ENCODE results near the gene UGT1A6.
"Not testable (repeated sequence)": the region's sequence is repeated elsewhere in the genome, so short reads cannot be mapped to it uniquely, and the experiment has no call there.

UGT1A6 gene

DNA sequence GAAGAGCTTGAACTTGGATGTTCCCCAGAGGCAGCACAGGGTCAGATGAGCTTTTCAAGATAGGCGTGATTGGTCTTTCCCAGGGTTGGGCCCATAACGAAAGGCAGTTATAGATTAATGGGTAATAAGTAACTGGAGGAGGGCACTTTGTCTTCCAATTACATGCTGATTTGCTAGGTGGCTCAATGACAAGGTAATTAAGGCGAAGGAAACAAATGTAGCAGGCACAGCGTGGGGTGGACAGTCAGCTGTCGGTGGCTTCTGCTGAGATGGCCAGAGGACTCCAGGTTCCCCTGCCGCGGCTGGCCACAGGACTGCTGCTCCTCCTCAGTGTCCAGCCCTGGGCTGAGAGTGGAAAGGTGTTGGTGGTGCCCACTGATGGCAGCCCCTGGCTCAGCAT, 25.9 kb downstream of the UGT1A6 start, which contains the start of gene UGT1A4:
Gene UGT1A4, plus strand, starts transcription at position 185 of the 400 bp plus-strand sequence. Its CDS starts 85 bp downstream, at position 270.
- no peaks in the 10 kb centered on the region for H3K27me3 ChIP-seq (ENCODE audit: insufficient read depth, poor library complexity, severe bottlenecking)
- DNase-seq (ENCODE audit: low read depth in 1 of 2, low spot score in 1 of 2) = no peak
- no peak within 1 kb of the TSS for H3K27ac ChIP-seq (replicated peaks)
- no peak within 1 kb of the TSS for H3K4me3 ChIP-seq (replicated peaks; ENCODE audit: insufficient read depth, low read length)
- TF ChIP-seq, protein P1, sequence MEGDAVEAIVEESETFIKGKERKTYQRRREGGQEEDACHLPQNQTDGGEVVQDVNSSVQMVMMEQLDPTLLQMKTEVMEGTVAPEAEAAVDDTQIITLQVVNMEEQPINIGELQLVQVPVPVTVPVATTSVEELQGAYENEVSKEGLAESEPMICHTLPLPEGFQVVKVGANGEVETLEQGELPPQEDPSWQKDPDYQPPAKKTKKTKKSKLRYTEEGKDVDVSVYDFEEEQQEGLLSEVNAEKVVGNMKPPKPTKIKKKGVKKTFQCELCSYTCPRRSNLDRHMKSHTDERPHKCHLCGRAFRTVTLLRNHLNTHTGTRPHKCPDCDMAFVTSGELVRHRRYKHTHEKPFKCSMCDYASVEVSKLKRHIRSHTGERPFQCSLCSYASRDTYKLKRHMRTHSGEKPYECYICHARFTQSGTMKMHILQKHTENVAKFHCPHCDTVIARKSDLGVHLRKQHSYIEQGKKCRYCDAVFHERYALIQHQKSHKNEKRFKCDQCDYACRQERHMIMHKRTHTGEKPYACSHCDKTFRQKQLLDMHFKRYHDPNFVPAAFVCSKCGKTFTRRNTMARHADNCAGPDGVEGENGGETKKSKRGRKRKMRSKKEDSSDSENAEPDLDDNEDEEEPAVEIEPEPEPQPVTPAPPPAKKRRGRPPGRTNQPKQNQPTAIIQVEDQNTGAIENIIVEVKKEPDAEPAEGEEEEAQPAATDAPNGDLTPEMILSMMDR (IDR thresholded peaks at IDR 0.05; ENCODE audit: insufficient read depth, low read length) = no peak
- TF ChIP-seq GABPA (IDR thresholded peaks at IDR 0.05; ENCODE audit: low read depth) = no peak
- TF ChIP-seq SPI1 (IDR thresholded peaks at IDR 0.05; ENCODE audit: borderline replicate concordance, low read depth) = no peak
- no peak for TF ChIP-seq POLR2AphosphoS5 (IDR thresholded peaks at IDR 0.05; ENCODE audit: low read depth)
- TF ChIP-seq, protein P2, sequence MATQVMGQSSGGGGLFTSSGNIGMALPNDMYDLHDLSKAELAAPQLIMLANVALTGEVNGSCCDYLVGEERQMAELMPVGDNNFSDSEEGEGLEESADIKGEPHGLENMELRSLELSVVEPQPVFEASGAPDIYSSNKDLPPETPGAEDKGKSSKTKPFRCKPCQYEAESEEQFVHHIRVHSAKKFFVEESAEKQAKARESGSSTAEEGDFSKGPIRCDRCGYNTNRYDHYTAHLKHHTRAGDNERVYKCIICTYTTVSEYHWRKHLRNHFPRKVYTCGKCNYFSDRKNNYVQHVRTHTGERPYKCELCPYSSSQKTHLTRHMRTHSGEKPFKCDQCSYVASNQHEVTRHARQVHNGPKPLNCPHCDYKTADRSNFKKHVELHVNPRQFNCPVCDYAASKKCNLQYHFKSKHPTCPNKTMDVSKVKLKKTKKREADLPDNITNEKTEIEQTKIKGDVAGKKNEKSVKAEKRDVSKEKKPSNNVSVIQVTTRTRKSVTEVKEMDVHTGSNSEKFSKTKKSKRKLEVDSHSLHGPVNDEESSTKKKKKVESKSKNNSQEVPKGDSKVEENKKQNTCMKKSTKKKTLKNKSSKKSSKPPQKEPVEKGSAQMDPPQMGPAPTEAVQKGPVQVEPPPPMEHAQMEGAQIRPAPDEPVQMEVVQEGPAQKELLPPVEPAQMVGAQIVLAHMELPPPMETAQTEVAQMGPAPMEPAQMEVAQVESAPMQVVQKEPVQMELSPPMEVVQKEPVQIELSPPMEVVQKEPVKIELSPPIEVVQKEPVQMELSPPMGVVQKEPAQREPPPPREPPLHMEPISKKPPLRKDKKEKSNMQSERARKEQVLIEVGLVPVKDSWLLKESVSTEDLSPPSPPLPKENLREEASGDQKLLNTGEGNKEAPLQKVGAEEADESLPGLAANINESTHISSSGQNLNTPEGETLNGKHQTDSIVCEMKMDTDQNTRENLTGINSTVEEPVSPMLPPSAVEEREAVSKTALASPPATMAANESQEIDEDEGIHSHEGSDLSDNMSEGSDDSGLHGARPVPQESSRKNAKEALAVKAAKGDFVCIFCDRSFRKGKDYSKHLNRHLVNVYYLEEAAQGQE (IDR thresholded peaks at IDR 0.05; ENCODE audit: insufficient replicate concordance, low read depth) = no peak

DNA sequence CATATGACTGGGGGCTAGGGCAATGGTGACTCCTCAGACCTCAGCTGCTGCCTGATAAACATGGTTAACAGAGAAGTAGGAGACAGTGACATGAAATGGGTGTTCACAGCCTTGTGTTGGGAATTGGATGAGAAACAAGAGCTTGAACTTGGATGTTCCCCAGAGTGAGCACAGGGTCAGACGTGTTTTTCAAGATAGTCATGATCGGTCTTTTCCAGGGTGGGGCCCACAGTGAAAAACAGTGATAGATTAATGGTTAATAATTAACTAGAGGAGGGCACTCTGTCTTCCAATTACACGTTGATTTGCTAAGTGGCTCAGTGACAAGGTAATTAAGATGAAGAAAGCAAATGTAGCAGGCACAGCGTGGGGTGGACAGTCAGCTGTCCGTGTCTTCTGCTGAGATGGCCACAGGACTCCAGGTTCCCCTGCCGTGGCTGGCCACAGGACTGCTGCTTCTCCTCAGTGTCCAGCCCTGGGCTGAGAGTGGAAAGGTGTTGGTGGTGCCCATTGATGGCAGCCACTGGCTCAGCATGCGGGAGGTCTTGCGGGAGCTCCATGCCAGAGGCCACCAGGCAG, 36.1 kb downstream of the UGT1A6 start, which contains the start of gene UGT1A3:
Gene UGT1A3, plus strand, starts transcription at position 320 of the 579 bp plus-strand sequence. Its CDS starts 85 bp downstream, at position 405.
- no peak within 1 kb of the TSS for H3K27ac ChIP-seq (replicated peaks)
- DNase-seq (ENCODE audit: low read depth in 1 of 2, low spot score in 1 of 2) = no peak
- H3K4me3 ChIP-seq (replicated peaks; ENCODE audit: insufficient read depth, low read length) = no peak within 1 kb of the TSS
- no peaks in the 10 kb centered on the region for H3K27me3 ChIP-seq (ENCODE audit: insufficient read depth, poor library complexity, severe bottlenecking)
- TF ChIP-seq, protein P1 (IDR thresholded peaks at IDR 0.05; ENCODE audit: insufficient read depth, low read length) = no peak
- TF ChIP-seq GABPA (IDR thresholded peaks at IDR 0.05; ENCODE audit: low read depth) (no peak), POLR2AphosphoS5 (IDR thresholded peaks at IDR 0.05; ENCODE audit: low read depth) (no peak), SPI1 (IDR thresholded peaks at IDR 0.05; ENCODE audit: borderline replicate concordance, low read depth) (no peak)
- TF ChIP-seq, protein P2 (IDR thresholded peaks at IDR 0.05; ENCODE audit: insufficient replicate concordance, low read depth) = no peak

DNA sequence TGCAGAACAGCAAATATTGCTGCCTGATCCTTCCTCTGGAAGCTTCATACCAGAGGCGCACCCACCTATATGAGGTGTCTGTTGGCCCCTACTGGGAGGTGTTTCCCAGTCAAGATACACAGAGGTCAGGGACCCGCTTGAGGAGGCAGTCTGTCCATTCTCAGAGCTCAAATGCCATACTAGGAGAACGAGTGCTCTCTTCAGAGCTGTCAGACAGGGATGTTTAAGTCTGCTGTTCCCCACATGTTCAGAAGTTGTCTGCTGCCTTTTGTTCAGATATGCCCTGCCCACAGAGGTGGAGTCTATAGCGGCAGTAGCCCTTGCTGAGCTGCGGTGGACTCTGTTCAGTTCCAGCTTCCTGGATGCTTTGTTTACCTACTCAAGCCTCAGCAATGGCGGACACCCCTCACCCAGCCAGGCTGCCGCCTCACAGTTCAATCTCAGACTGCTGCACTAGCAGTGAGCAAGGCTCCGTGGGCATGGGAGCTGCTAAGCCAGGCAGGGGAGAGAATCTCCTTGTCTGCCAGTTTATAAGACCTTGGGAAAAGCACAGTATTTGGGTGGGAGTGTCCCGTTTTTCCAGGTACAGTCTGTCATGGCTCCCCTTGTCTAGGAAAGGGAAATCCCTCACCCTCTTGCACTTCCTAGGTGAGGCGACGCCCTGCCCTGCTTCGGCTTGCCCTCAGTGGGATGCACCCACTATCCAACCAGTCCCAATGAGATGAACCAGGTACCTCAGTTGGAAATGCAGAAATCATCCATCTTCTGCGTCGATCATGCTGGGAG, 44.4 kb downstream of the UGT1A6 start:
- H3K27ac ChIP-seq (replicated peaks); DNase-seq (ENCODE audit: low read depth in 1 of 2, low spot score in 1 of 2); H3K27me3 ChIP-seq (ENCODE audit: insufficient read depth, poor library complexity, severe bottlenecking); H3K4me3 ChIP-seq (replicated peaks; ENCODE audit: insufficient read depth, low read length): not testable (repeated sequence)

DNA sequence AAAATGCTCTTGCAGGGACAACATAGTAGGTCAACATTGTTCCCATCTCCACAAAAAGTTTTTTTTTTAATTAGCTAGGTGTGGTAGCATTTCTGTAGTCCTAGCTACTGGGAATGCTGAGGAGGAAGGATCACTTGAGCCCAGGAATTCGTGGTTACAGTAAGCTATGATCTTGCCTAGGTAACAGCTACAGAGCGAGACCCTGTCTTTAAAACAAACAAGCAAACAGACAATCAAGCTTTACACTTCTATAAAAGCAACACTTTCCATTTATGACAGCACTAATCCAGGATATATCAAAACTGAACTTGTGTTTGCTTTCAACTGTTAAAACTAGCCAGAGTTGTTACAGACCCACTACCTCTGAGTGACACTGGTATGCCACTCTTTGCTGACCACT, 48.2 kb downstream of the UGT1A6 start:
- DNase-seq (ENCODE audit: low read depth in 1 of 2, low spot score in 1 of 2) = no peak

More for the DNA sequence above, 48.2 kb downstream of the UGT1A6 start:
- Histone ChIP-seq H3K27ac (replicated peaks) (no peak overlapping the region), H3K27me3 (ENCODE audit: insufficient read depth, poor library complexity, severe bottlenecking) (peaks cover 2% of the 10 kb centered on the region), H3K4me3 (replicated peaks; ENCODE audit: insufficient read depth, low read length) (no peak overlapping the region)
- TF ChIP-seq, protein P1 (IDR thresholded peaks at IDR 0.05; ENCODE audit: insufficient read depth, low read length) = no peak
- no peak for TF ChIP-seq GABPA (IDR thresholded peaks at IDR 0.05; ENCODE audit: low read depth)
- TF ChIP-seq SPI1 (IDR thresholded peaks at IDR 0.05; ENCODE audit: borderline replicate concordance, low read depth) = no peak
- TF ChIP-seq POLR2AphosphoS5 (IDR thresholded peaks at IDR 0.05; ENCODE audit: low read depth) = no peak
- TF ChIP-seq, protein P2 (IDR thresholded peaks at IDR 0.05; ENCODE audit: insufficient replicate concordance, low read depth) = no peak
